ENCODE results near the gene CNTN4. TPM values are rescaled to one million over a fixed set of nuclear protein-coding genes. Genes with fewer than 3 reads are reported as not detected.

The CNTN4 gene
- total RNA-seq, 1 donor from 2014 or later = 23.0 TPM

- H3K27ac Mint-ChIP-seq (ENCODE audit: unreplicated experiment) = no peak overlapping the region
- no peaks in the 10 kb centered on the region for H3K27me3 Mint-ChIP-seq (ENCODE audit: unreplicated experiment)
- no peaks in the 10 kb centered on the region for H3K4me1 Mint-ChIP-seq (ENCODE audit: low read depth, unreplicated experiment)
- H3K36me3 Mint-ChIP-seq (ENCODE audit: unreplicated experiment) = no peaks in the 10 kb centered on the region
- H3K4me3 Mint-ChIP-seq (ENCODE audit: unreplicated experiment) = no peak overlapping the region
- DNase-seq = no peak
- no peaks in the 10 kb centered on the region for H3K9me3 Mint-ChIP-seq (ENCODE audit: unreplicated experiment)
- no peak for TF ChIP-seq CTCF (IDR thresholded peaks at IDR 0.05; ENCODE audit: partially characterized antibody, unreplicated experiment)
Observed at GRCh38 chr3:2205692-2206091, 107.0 kb downstream of the CNTN4 start.

GRCh38 chr3:2206536-2206935, 107.9 kb downstream of the CNTN4 start:
- no peak overlapping the region for H3K27ac Mint-ChIP-seq (ENCODE audit: unreplicated experiment)
- no peak overlapping the region for H3K4me3 Mint-ChIP-seq (ENCODE audit: unreplicated experiment)
- H3K4me1 Mint-ChIP-seq (ENCODE audit: low read depth, unreplicated experiment) = no peaks in the 10 kb centered on the region
- H3K36me3 Mint-ChIP-seq (ENCODE audit: unreplicated experiment) = no peaks in the 10 kb centered on the region
- DNase-seq = no peak
- no peak for TF ChIP-seq CTCF (IDR thresholded peaks at IDR 0.05; ENCODE audit: partially characterized antibody, unreplicated experiment)
- no peaks in the 10 kb centered on the region for H3K9me3 Mint-ChIP-seq (ENCODE audit: unreplicated experiment)
- H3K27me3 Mint-ChIP-seq (ENCODE audit: unreplicated experiment) = no peaks in the 10 kb centered on the region

- H3K4me3 Mint-ChIP-seq (ENCODE audit: unreplicated experiment) = no peak overlapping the region
- H3K36me3 Mint-ChIP-seq (ENCODE audit: unreplicated experiment) = no peaks in the 10 kb centered on the region
- no peaks in the 10 kb centered on the region for H3K4me1 Mint-ChIP-seq (ENCODE audit: low read depth, unreplicated experiment)
- H3K27ac Mint-ChIP-seq (ENCODE audit: unreplicated experiment) = no peak overlapping the region
- no peak for TF ChIP-seq CTCF (IDR thresholded peaks at IDR 0.05; ENCODE audit: partially characterized antibody, unreplicated experiment)
- no peaks in the 10 kb centered on the region for H3K9me3 Mint-ChIP-seq (ENCODE audit: unreplicated experiment)
- DNase-seq = no peak
- no peaks in the 10 kb centered on the region for H3K27me3 Mint-ChIP-seq (ENCODE audit: unreplicated experiment)
Observed at GRCh38 chr3:2211568-2211967, 112.9 kb downstream of the CNTN4 start.

- H3K27ac Mint-ChIP-seq (ENCODE audit: unreplicated experiment) = no peak overlapping the region
- DNase-seq = no peak
- no peaks in the 10 kb centered on the region for H3K27me3 Mint-ChIP-seq (ENCODE audit: unreplicated experiment)
- H3K4me1 Mint-ChIP-seq (ENCODE audit: low read depth, unreplicated experiment) = no peaks in the 10 kb centered on the region
- no peak for TF ChIP-seq CTCF (IDR thresholded peaks at IDR 0.05; ENCODE audit: partially characterized antibody, unreplicated experiment)
- H3K4me3 Mint-ChIP-seq (ENCODE audit: unreplicated experiment) = no peak overlapping the region
- no peaks in the 10 kb centered on the region for H3K9me3 Mint-ChIP-seq (ENCODE audit: unreplicated experiment)
- no peaks in the 10 kb centered on the region for H3K36me3 Mint-ChIP-seq (ENCODE audit: unreplicated experiment)
Observed at GRCh38 chr3:2212206-2212605, 113.5 kb downstream of the CNTN4 start.

- Mint-ChIP-seq H3K27me3 (ENCODE audit: unreplicated experiment) (no peaks in the 10 kb centered on the region), H3K9me3 (ENCODE audit: unreplicated experiment) (no peaks in the 10 kb centered on the region), H3K36me3 (ENCODE audit: unreplicated experiment) (no peaks in the 10 kb centered on the region), H3K27ac (ENCODE audit: unreplicated experiment) (no peak overlapping the region), H3K4me3 (ENCODE audit: unreplicated experiment) (no peak overlapping the region), H3K4me1 (ENCODE audit: low read depth, unreplicated experiment) (no peaks in the 10 kb centered on the region)
- no peak for TF ChIP-seq CTCF (IDR thresholded peaks at IDR 0.05; ENCODE audit: partially characterized antibody, unreplicated experiment)
- DNase-seq = no peak
Observed at GRCh38 chr3:2218375-2218774, 119.7 kb downstream of the CNTN4 start.
